GM21381 (cell line): Measurements from ENCODE around the gene SIGLEC1.

Source experiments
- ATAC-seq: cut with Tn5 transposase; IDR thresholded peaks from one replicate; pipeline ENCODE4 v1.9.1; 2021; ENCODE audit warnings: mild to moderate bottlenecking, moderate library complexity; ENCODE audit not compliant: unreplicated experiment

SIGLEC1 gene

GRCh38 chr20:3702611-3703391 lies 9.6 kb downstream of the SIGLEC1 start:
- no peak for ATAC-seq

- ATAC-seq, result no peak
These were observed 11.1 kb downstream of the SIGLEC1 start for GRCh38 chr20:3701061-3701998.

DNA sequence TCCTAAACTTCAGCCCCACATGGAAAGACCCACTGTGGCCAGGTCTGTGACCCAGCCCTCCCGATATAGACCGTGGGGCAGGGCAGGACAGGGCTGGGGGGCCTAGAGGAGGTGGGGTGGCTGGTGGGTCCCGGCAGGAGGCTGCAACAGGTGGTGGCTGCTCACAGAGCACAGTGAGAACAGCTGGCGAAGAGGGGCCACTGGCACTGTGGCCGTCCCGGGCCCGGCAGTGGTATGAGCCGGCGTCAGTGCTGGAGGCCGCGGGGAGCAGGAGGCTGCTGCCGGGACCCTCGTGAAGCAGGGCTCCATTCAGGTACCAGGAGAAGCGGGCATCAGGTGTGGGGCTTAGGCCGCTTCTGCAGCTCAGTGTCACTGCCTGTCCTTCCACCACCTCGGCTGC lies 13.4 kb downstream of the SIGLEC1 start:
- ATAC-seq, result no peak

DNA sequence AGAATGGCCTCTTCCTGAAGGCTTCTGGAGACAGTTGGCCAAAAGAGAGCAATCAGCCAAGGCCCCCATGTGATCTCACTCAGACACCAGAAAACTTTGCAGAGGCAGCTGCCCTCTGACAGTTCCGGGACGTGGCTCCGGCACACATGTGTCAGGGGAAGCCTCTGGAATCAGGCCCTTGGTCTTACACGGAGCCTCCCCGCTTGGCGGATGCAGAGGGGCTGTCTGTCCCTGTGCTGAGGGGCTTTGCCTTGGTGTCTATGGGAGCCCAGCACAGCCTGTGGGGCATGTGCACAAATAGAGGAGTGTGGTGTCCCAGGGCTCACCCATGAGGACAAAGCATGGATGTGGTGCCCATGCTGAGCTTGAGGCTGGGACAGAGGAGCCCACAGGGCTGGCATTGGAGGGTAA lies 13.8 kb downstream of the SIGLEC1 start:
- ATAC-seq, result no peak

- no peak for ATAC-seq
These were observed 14.7 kb downstream of the SIGLEC1 start for GRCh38 chr20:3697588-3698305.

DNA sequence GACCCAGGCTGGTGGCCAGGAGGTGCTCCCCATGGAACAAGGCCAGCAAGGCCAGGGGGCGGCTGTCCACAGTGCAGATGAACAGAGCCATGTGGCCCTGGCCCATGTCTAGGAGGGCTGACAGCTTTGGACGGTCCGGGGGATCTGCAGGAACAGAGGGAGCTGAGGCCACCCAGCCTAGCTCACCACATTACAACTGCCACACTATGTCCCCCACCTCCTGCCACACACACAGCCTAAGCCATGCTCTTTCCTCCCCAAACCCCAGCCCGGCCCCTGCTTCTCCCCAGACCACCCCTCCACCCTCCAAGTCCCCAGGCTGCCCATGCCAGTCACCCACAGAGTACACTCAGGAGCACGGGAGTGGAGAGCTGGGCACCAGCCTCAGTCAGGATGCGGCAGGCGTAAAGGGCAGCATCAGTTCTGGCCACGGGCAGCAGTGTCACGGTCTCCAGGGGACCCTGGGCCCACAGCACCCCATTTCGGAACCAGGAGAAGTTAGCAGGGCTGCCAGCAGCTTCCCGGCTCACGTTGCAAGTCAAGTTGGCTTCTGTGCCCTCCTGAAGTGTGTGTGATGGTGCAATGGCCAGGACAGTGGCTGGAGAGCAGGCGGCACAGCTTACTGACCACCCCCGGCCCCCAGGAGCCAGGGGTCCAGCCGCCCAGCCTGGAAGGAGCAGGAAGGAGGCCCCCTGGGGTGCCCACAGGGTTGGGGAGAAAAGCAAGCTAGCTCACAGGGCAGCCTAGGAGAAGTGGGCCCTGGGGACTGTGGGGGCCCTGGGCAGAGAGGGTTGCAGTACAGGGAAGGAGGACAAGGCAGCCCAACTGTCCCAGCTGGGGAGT lies 15.4 kb downstream of the SIGLEC1 start:
- no peak for ATAC-seq

DNA sequence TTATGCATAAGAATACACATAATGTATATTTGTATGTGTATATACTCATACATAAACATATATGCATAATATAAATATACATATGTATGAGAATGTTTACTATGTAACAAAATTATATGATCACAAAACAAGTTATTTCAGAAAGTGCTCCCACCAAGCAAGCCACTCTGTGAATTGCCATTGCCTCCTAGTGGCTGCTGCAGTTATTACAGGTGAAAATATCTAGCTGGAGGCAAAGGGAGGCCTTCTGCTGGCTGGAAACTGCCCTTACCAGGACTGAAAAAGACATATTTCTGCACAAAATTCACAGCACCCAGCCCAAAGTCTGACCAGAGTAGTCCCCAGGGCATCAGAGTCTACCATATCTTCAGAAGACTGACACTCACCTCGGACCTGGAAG lies 16.2 kb downstream of the SIGLEC1 start:
- ATAC-seq, result no peak

GRCh38 chr20:3694864-3695263 lies 17.5 kb downstream of the SIGLEC1 start:
- no peak for ATAC-seq

DNA sequence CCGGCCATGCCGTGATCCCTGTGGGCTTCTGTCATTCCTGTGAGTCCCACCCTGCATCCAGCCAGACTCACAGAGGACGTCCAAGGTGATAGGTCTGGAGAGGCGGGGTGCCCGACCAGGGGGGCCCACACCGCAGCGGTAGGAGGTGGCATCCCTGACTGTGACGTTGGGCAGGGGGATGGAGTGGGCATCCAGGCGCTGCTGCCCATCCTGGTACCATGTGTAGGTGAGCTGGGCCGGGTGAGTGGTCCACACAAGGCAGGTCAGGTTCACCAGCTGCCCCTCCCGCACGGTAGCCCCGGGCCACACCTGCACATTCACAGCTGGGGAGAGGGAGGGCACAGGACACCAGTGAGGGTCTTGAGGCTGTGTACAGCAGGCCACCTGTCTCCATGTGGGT lies 19.0 kb downstream of the SIGLEC1 start:
- no peak for ATAC-seq

DNA sequence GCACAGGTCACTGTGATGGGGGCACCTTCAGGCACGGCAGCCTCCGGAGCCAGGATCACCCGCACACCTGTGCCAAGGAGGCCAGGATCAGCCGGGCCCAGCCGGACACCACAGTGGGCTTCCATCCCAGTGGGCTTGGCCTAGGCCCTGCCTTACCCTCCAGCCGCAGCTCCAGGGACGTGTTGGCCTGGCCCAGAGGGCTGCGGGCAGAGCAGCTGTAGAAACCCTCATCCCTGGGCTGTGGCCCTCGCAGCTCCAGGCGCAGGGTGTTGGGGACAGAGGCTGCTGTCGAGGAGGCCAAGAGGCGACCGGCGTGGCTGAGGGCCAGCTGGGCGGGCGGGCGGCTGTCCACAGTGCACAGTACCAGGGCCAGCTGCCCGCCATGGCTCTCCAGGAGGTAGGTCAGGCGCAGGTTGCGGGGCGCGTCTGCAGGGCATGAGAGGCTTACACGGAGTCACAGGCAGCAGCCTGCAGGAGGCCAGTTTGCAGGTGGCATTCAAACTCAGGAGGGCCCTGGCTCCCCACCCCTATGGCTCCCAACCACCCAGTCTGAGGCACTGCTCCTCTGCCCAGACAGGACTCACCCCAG lies 19.6 kb downstream of the SIGLEC1 start:
- ATAC-seq, result no peak

GRCh38 chr20:3691897-3692296 lies 20.5 kb downstream of the SIGLEC1 start:
- ATAC-seq, result no peak

DNA sequence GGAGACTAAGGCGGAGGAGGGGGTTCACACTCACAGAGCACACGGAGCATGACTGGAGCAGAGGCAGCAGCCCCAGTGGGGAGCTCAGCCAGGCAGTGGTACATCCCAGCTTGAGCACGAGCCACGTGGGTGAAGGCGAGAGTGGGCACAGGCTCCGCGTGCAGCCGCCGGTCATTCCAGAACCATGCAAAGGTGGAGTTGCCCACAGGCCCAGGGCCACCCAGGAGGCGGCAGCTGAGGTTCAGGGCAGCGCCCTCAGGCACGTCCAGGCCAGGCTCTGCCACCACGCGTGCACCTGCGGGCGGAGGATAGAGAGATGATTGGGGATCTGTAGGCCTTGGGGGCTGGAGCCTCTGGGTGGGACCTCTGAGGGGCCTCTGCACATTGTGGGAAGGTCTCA lies 21.1 kb downstream of the SIGLEC1 start:
- no peak for ATAC-seq

DNA sequence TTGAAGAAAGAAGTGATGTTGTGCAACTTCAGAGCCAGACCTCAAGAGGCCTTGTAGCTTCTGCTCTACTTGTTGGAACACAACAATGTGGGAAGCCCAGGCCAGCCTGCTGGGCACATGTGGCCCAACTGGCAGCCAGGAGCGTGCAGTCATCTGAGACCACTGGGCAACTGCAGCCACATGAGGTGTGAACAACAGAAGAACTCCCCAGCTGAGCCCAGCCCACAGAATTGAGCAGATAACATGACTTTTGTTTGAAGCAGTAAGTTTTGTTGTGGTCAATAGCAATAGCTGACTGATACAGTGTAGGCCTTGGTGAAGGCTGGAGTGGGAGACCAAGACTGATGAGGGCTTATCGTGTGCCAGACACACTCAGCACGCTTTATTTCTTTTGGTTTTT lies 22.0 kb downstream of the SIGLEC1 start:
- ATAC-seq, result no peak

DNA sequence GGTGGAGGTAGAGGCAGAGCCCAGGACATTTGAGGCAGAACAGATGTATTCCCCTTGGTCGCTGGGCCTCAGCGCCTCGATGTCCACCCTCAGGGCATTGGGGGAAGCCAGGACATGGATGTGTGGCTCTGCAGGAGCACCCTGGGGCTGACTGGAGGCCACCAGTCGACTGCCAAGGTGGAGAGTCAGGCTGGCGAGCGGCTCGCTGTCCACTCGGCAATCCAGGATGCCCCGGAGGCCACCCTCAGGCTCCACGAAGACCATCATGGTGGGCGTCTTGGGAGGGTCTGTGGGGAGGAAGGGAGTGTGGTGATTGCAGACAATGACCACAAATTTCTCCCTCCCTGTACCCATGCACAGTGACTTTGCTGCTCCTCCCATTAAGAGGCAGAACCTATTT lies 22.4 kb downstream of the SIGLEC1 start:
- no peak for ATAC-seq

DNA sequence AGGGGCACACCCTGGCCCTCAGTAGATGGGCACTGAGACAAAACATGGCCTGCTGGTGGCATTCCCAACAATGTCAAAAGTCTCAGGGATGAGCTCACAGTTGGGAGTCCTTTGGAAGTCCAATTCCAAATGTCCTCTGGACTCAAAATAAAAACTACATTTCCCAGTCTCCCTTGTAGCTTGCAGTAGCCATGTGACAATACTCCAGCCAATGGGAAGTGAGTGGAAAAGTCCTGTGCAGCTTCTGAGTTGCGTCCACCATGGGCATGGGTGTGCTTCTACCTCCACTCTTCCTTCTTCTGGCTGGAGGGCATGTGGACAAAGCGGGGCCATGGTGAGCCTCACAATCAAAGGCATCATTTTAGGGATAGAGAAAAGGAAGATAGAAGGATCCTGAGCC lies 24.7 kb downstream of the SIGLEC1 start:
- ATAC-seq, result no peak

- no peak for ATAC-seq
These were observed 25.5 kb downstream of the SIGLEC1 start for GRCh38 chr20:3686867-3687321.

- no peak for ATAC-seq
These were observed 26.0 kb downstream of the SIGLEC1 start for GRCh38 chr20:3686421-3686820.

DNA sequence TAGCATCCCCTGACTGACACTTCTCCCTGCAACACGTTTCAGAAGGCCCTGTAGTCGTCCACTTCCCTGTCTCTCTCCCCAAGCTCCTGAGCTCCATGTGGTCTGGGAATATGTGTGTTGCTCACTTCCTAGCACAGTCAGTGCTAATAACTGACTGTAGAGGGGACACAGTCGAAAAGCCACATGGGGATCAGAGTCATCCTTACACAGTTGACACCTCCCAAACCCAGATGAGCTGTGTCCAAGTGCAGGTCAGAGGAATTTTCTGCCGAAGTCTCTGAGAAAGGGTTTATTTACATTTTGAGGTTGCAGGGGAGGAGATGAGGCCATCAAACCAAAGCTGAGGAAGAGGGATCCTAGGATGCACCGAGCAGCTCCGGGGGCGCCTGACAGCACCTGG lies 27.1 kb downstream of the SIGLEC1 start:
- ATAC-seq, result no peak

DNA sequence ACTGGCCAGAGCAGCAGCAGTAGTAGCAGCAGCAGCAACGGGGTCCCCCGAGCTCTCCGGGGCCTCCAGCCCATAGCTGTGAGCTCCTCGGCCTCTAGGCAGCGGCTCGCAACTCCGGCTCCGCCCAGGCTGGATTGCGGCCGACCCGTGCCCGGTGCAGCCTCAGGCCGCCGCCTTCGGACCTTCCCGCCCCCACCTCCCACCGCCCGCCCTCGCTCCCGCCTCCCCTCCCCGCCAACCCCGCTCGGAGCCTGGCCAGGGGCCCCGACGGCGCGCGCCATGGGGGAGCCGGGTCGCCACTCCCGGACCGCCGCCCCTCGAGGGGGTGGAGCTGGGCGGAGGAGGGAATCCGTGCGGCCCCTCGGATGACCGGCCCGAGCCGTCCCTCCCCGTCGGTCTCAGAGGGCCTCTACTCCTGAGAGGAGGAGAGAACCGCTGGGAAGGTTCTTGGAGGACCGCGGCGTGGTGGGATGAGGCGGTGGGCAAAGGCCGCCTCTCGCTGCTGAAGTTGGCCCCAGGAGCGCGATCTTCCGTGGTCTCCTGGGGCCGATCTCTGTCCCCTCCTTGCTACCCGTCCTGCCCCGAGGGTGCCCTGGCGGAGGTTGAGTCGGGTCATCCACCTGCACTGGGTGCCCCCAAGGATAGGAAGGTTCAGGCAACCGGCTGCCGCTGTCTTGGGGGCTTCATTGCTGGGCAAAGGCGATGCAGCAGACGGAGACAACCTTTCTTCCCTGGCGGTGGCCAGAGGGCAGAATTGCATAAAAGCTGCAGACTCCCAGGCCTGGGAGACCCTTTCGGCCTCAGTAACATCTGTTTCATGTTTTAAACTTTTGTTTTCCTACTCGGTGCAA lies 30.2 kb downstream of the SIGLEC1 start, which contains the start of gene ADAM33:
TSS of gene ADAM33 (minus strand) at position 80 of the 851 bp plus-strand sequence. CDS start at position 74, 6 bp downstream.
- no peak for ATAC-seq
